ENCODE measurements around the gene HDAC10. TPM values are rescaled to one million over a fixed set of nuclear protein-coding genes. Genes with fewer than 3 reads are reported as not detected.

HDAC10 gene
- 10 to 100 TPM; 31.4 to 42.7 (median 32.5) TPM for total RNA-seq

- Histone ChIP-seq H3K4me3 (replicated peaks in 1 of 3) (peak within 1 kb of the TSS; percentile 2 to 84 (median 69)), H3K4me1 (peaks cover 10 to 26% of the 10 kb centered on the region in 2 donors), H3K27ac (peak within 1 kb of the TSS; percentile 21 to 54 (median 29)), H3K9me3 (no peaks in the 10 kb centered on the region), H3K36me3 (peaks cover 0 to 4% of the 10 kb centered on the region in 2 donors), H3K27me3 (no peaks in the 10 kb centered on the region)
- peak in 1 of 2 donors; percentile 44 for TF ChIP-seq POLR2A (IDR thresholded peaks at IDR 0.05)
- TF ChIP-seq CTCF (IDR thresholded peaks at IDR 0.05), result no peak
- DNase-seq, result peak; percentile 84 to 86
- intact Hi-C loops (cut with DNase I), result loop anchor here (5.0 to 10.0 kb wide), 3 partner anchors 76 to 354 kb away; partner anchors contain the start of genes DENND6B, MAPK8IP2 and PPP6R2
- 0 to 7% methylated on average over 3 to 6 of the region's 81 CpGs for WGBS, 2 donors
These were observed at the start of gene HDAC10 for GRCh38 chr22:50250555-50251476. TSS of gene HDAC10 (minus strand) at chr22:50251265. CDS start at chr22:50251032, 233 bp downstream.

- 88 to 89% methylated on average over 5 to 12 of the region's 14 CpGs for WGBS, 2 donors
- peak overlapping the region; percentile 92 to 98 (median 94) for H3K27ac ChIP-seq
- H3K36me3 ChIP-seq, result peaks cover 0 to 3% of the 10 kb centered on the region in 2 donors
- H3K9me3 ChIP-seq, result no peaks in the 10 kb centered on the region
- H3K4me3 ChIP-seq (replicated peaks in 1 of 3), result no peak overlapping the region
- no peak for DNase-seq
- intact Hi-C loops (cut with DNase I), result no loop called here
- H3K27me3 ChIP-seq, result no peaks in the 10 kb centered on the region
- H3K4me1 ChIP-seq, result peaks cover 97 to 100% of the 10 kb centered on the region in 2 donors
- TF ChIP-seq CTCF (IDR thresholded peaks at IDR 0.05), result no peak
- no peak for TF ChIP-seq POLR2A (IDR thresholded peaks at IDR 0.05)
These were observed 49.7 kb upstream of the HDAC10 start for GRCh38 chr22:50300620-50301257.

- 51 to 59% methylated on average over 11 to 19 of the region's 93 CpGs for WGBS, 2 donors
- DNase-seq, result no peak
These were observed 48.9 kb upstream of the HDAC10 start for GRCh38 chr22:50299785-50300619.

More at GRCh38 chr22:50299785-50300619, 48.9 kb upstream of the HDAC10 start:
- Histone ChIP-seq H3K27me3 (no peaks in the 10 kb centered on the region), H3K36me3 (peaks cover 0 to 3% of the 10 kb centered on the region in 2 donors), H3K9me3 (no peaks in the 10 kb centered on the region), H3K27ac (peak overlapping the region in 2 of 3 donors; percentile 51 to 68), H3K4me1 (peaks cover 97 to 100% of the 10 kb centered on the region in 2 donors), H3K4me3 (replicated peaks in 1 of 3) (peak overlapping the region in 1 of 3 donors; percentile 9)
- TF ChIP-seq CTCF (IDR thresholded peaks at IDR 0.05) (no peak), POLR2A (IDR thresholded peaks at IDR 0.05) (no peak)
- intact Hi-C loops (cut with DNase I), result no loop called here

Measured in thyroid gland (tissue), 4 donors.